DOHH2 (cell line): ENCODE data around the gene IFT81.

Source experiments
- H3F3A ChIP-seq: fragments of 200-600 bp; sonication (generic), shearing (Covaris generic); 2 replicates; pipeline ENCODE4 v1.6.0; 2016; ENCODE audit warnings: antibody characterized with exemption, mild to moderate bottlenecking; ENCODE audit not compliant: control insufficient read depth, insufficient read depth
- H3K27ac ChIP-seq: fragments of 200-600 bp; sonication (generic); 2 replicates; pipeline ENCODE4 v1.5.1; 2014; ENCODE audit warnings: low read depth, mild to moderate bottlenecking, low read length, moderate library complexity
- H3K27me3 ChIP-seq: fragments of 200-600 bp; sonication (generic); 2 replicates; pipeline ENCODE4 v1.6.1; 2014; ENCODE audit warnings: mild to moderate bottlenecking, low read length, mixed read lengths; ENCODE audit not compliant: control insufficient read depth
- H3K36me3 ChIP-seq: fragments of 200-600 bp; sonication (generic); 2 replicates; pipeline ENCODE4 v1.6.1; 2014; ENCODE audit warnings: mild to moderate bottlenecking, low read length, moderate library complexity, mixed read lengths; ENCODE audit not compliant: control insufficient read depth
- H3K4me1 ChIP-seq: fragments of 200-600 bp; sonication (generic); 2 replicates; pipeline ENCODE4 v1.6.1; 2014; ENCODE audit warnings: mild to moderate bottlenecking, low read length, mixed read lengths; ENCODE audit not compliant: control insufficient read depth
- H3K4me2 ChIP-seq: fragments of 200-600 bp; sonication (generic); 2 replicates; pipeline ENCODE4 v1.6.0; 2014; ENCODE audit warnings: mild to moderate bottlenecking, low read length, moderate library complexity
- H3K4me3 ChIP-seq: fragments of 200-600 bp; sonication (generic); 2 replicates; pipeline ENCODE4 v1.5.1; 2014; ENCODE audit warnings: mild to moderate bottlenecking, low read length, mixed read lengths
- H3K79me2 ChIP-seq: fragments of 200-600 bp; sonication (generic); 2 replicates; pipeline ENCODE4 v1.6.1; 2014; ENCODE audit warnings: mild to moderate bottlenecking, low read length, mixed read lengths; ENCODE audit not compliant: control insufficient read depth
- H3K9me2 ChIP-seq: fragments of 200-600 bp; sonication (generic); replicated peaks from 2 replicates; pipeline ENCODE4 v1.6.1; 2014; ENCODE audit warnings: mild to moderate bottlenecking, low read length, mixed read lengths; ENCODE audit not compliant: control insufficient read depth
- H3K9me3 ChIP-seq: fragments of 200-600 bp; sonication (generic); 2 replicates; pipeline ENCODE4 v1.6.1; 2014; ENCODE audit warnings: antibody characterized with exemption, low read length, mixed read lengths; ENCODE audit not compliant: control insufficient read depth, insufficient read depth
- H4K20me1 ChIP-seq: fragments of 200-600 bp; sonication (generic); 2 replicates; pipeline ENCODE4 v1.6.0; 2014; ENCODE audit warnings: low read depth, mild to moderate bottlenecking, antibody characterized with exemption, low read length, moderate library complexity; ENCODE audit not compliant: control insufficient read depth, insufficient read depth
- EZH2phosphoT487 ChIP-seq: fragments of 200-600 bp; sonication (generic); IDR thresholded peaks from 2 replicates; pipeline ENCODE4 v1.6.1; 2017; ENCODE audit warnings: borderline replicate concordance, mild to moderate bottlenecking, antibody characterized with exemption, low read length, moderate library complexity, mixed read lengths
- TF ChIP-seq, protein P1 (sequence below): fragments of 200-600 bp; sonication (generic); IDR thresholded peaks from one replicate; pipeline ENCODE4 v1.5.1; 2014; ENCODE audit warnings: antibody characterized with exemption, mild to moderate bottlenecking, low read depth, low read length; ENCODE audit not compliant: poor library complexity, severe bottlenecking

IFT81 gene

DNA sequence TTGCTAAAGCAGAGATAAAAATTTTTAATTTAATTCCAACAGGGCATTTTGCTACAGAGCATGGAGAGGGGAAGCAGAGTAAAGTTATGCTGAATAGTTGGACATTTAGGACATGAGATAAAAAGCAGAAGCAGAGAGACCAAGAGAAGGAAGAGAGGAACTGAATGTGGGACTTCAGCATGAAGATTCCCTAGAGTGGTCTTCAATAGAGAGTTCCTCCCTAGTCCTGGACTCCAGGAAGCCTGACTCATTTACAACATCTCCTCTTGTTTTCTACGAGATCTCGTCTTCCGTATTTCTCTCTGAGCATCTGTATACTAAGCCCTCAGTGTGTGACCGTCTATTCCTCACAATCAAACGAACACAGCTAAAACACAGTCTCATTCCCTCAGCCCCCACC lies 35.2 kb upstream of the IFT81 start:
- Histone ChIP-seq H3K9me3 (no peaks in the 10 kb centered on the region), H3K4me2 (no peak overlapping the region), H3K79me2 (no peaks in the 10 kb centered on the region)

DNA sequence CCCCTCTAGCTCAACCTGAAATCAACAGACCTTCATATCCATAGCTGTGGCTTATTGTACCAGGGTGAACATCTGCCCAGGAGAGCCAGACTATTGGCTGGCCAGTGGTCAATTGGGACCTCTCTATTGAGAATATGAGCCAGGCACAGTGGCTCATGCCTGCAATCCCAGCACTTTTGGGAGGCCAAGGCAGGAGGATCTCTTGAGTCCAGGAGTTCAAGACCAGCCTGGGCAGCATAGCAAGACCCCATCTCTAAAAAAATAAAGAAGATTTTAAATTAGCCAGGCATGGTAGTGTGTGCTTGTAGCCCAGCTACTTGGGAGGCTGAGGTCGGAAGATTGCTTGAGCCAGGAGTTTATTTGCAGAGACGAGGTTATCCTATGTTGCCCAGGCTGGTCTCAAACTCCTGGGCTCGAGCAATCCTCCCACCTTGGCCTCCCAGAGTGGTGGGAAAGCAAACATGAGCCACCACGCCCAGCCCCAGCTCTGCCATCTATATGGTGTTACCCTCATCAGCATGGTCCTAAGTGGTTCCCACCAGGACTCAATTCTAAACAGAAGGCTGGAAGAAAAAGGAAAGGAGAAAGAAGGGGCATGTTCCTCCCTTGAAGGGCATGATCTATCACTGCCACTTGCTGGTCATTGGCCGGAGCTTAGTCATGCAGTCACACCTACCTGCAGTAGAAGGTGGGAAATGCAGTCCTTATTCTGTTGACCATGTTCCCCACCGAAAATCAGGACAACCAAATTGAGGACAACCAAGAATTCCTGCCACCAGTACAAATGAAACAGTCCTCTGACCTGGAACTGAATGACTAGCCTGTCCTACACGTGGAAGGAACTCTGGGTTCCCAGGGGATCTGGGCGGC lies 33.7 kb upstream of the IFT81 start:
- Histone ChIP-seq H4K20me1 (no peaks in the 10 kb centered on the region), H3K4me3 (no peak overlapping the region), H3K4me1 (no peaks in the 10 kb centered on the region), H3K9me2 (no peaks in the 10 kb centered on the region), H3K79me2 (no peaks in the 10 kb centered on the region), H3K27ac (no peak overlapping the region), H3K36me3 (no peaks in the 10 kb centered on the region), H3K4me2 (no peak overlapping the region), H3K27me3 (peaks cover 25% of the 10 kb centered on the region), H3F3A (no peaks in the 10 kb centered on the region), H3K9me3 (no peaks in the 10 kb centered on the region)
- TF ChIP-seq, protein P1, sequence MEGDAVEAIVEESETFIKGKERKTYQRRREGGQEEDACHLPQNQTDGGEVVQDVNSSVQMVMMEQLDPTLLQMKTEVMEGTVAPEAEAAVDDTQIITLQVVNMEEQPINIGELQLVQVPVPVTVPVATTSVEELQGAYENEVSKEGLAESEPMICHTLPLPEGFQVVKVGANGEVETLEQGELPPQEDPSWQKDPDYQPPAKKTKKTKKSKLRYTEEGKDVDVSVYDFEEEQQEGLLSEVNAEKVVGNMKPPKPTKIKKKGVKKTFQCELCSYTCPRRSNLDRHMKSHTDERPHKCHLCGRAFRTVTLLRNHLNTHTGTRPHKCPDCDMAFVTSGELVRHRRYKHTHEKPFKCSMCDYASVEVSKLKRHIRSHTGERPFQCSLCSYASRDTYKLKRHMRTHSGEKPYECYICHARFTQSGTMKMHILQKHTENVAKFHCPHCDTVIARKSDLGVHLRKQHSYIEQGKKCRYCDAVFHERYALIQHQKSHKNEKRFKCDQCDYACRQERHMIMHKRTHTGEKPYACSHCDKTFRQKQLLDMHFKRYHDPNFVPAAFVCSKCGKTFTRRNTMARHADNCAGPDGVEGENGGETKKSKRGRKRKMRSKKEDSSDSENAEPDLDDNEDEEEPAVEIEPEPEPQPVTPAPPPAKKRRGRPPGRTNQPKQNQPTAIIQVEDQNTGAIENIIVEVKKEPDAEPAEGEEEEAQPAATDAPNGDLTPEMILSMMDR: no peak
- TF ChIP-seq EZH2phosphoT487: no peak

More for the DNA sequence above, 35.2 kb upstream of the IFT81 start:
- TF ChIP-seq, protein P1: no peak
- no peak for TF ChIP-seq EZH2phosphoT487
- Histone ChIP-seq H3K36me3 (no peaks in the 10 kb centered on the region), H3K27ac (no peak overlapping the region), H3K9me2 (no peaks in the 10 kb centered on the region), H3K27me3 (peaks cover 27% of the 10 kb centered on the region), H3F3A (no peaks in the 10 kb centered on the region), H3K4me1 (no peaks in the 10 kb centered on the region), H3K4me3 (no peak overlapping the region), H4K20me1 (no peaks in the 10 kb centered on the region)

DNA sequence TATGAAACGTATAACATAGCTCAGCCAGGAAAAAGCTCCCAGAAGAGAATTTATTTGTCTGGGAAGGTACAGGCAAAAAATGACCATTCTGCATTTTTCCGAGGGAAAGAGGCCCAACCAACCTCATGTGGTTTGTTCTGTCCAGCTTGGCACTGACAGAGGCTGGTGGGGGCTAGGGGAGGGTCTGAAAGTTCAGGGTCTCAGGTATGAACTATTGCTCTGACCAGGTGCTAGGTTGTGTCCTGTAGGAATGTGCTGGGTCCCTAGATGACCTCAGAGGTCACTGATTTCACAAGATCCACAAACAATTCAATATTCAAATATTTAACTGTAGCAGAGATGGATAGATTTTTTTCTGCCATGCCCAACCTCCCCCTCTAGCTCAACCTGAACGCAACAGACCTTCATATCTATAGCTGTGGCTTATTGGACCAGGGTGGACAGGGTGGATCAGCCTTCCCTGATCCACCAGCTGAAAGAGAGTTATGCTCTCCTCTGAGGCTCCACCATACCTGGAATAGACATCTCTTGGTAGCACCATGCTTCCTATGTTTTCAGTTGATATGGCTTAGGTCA lies 32.9 kb upstream of the IFT81 start:
- Histone ChIP-seq H3K27ac (no peak overlapping the region), H3F3A (no peaks in the 10 kb centered on the region), H3K9me2 (no peaks in the 10 kb centered on the region), H4K20me1 (no peaks in the 10 kb centered on the region), H3K4me1 (no peaks in the 10 kb centered on the region), H3K27me3 (peaks cover 25% of the 10 kb centered on the region), H3K4me3 (no peak overlapping the region), H3K36me3 (no peaks in the 10 kb centered on the region), H3K4me2 (no peak overlapping the region), H3K79me2 (no peaks in the 10 kb centered on the region), H3K9me3 (no peaks in the 10 kb centered on the region)
- TF ChIP-seq EZH2phosphoT487: no peak
- TF ChIP-seq, protein P1: no peak
